Endothelial cell (in vitro differentiated cells): Measurements from ENCODE around the gene KMT2A. TPM values are rescaled to one million over a fixed set of nuclear protein-coding genes. Genes with fewer than 3 reads are reported as not detected.

Experiments
- DNase-seq: peaks from one replicate; pipeline ENCODE4 v3.0.0; 2021; ENCODE audit warnings: low spot score
- H3K27ac Mint-ChIP-seq: one replicate; pipeline ENCODE4 v1.8.0; 2021; ENCODE audit warnings: mixed read lengths, inconsistent platforms; ENCODE audit not compliant: unreplicated experiment
- H3K27me3 Mint-ChIP-seq: one replicate; pipeline ENCODE4 v1.8.0; 2021; ENCODE audit warnings: mild to moderate bottlenecking, moderate library complexity, mixed read lengths, inconsistent platforms; ENCODE audit not compliant: unreplicated experiment
- H3K36me3 Mint-ChIP-seq: one replicate; pipeline ENCODE4 v1.8.0; 2021; ENCODE audit warnings: mild to moderate bottlenecking, low read depth, mixed read lengths, inconsistent platforms; ENCODE audit not compliant: unreplicated experiment
- H3K4me1 Mint-ChIP-seq: one replicate; pipeline ENCODE4 v1.8.0; 2021; ENCODE audit warnings: mild to moderate bottlenecking, mixed read lengths, inconsistent platforms; ENCODE audit not compliant: unreplicated experiment
- H3K4me3 Mint-ChIP-seq: one replicate; pipeline ENCODE4 v1.8.0; 2021; ENCODE audit warnings: mild to moderate bottlenecking, mixed read lengths, inconsistent platforms; ENCODE audit not compliant: unreplicated experiment
- H3K9me3 Mint-ChIP-seq: one replicate; pipeline ENCODE4 v1.8.0; 2021; ENCODE audit warnings: mixed read lengths, inconsistent platforms; ENCODE audit not compliant: unreplicated experiment
- CTCF ChIP-seq: fragments of 200-600 bp; sonication (generic); IDR thresholded peaks from one replicate; pipeline ENCODE4 v1.5.0; 2021; ENCODE audit warnings: antibody characterized with exemption; ENCODE audit not compliant: unreplicated experiment
- total RNA-seq: library from RNA; stranded (reverse); fragmentation: NEBNext Ultra II Directional; extraction: Animal tissue kit (Norgen Biotek cat#: 25700); gene quantifications from one replicate; pipeline ENCODE4 v1.2.1, GENCODE V29; 2021; ENCODE audit not compliant: unreplicated experiment

The KMT2A gene
- total RNA-seq, 1 donor from 2014 or later: 104 TPM

GRCh38 chr11:118434553-118435289 lies 1.6 kb upstream of the KMT2A start:
- TF ChIP-seq CTCF: no peak
- Mint-ChIP-seq H3K4me1 (peaks cover 21% of the 10 kb centered on the region), H3K4me3 (peak overlapping the region; percentile 90), H3K27ac (no peak overlapping the region), H3K27me3 (peaks cover 6% of the 10 kb centered on the region), H3K36me3 (no peaks in the 10 kb centered on the region), H3K9me3 (no peaks in the 10 kb centered on the region)
- DNase-seq: peak; percentile 50

GRCh38 chr11:118435290-118435892 lies 901 bp upstream of the KMT2A start:
- no peaks in the 10 kb centered on the region for H3K36me3 Mint-ChIP-seq
- peak overlapping the region; percentile 90 for H3K4me3 Mint-ChIP-seq
- H3K27ac Mint-ChIP-seq: peak overlapping the region; percentile 24
- no peaks in the 10 kb centered on the region for H3K9me3 Mint-ChIP-seq
- peak; percentile 60 for DNase-seq
- peaks cover 28% of the 10 kb centered on the region for H3K4me1 Mint-ChIP-seq
- peaks cover 6% of the 10 kb centered on the region for H3K27me3 Mint-ChIP-seq
- TF ChIP-seq CTCF: no peak

- peaks cover 6% of the 10 kb centered on the region for H3K27me3 Mint-ChIP-seq
- no peaks in the 10 kb centered on the region for H3K36me3 Mint-ChIP-seq
- H3K4me1 Mint-ChIP-seq: peaks cover 37% of the 10 kb centered on the region
- peak overlapping the region; percentile 97 for H3K27ac Mint-ChIP-seq
- peak overlapping the region; percentile 98 for H3K4me3 Mint-ChIP-seq
- no peak for DNase-seq
- TF ChIP-seq CTCF: no peak
- no peaks in the 10 kb centered on the region for H3K9me3 Mint-ChIP-seq
Measured at GRCh38 chr11:118436639-118437207, 431 bp downstream of the KMT2A start.

GRCh38 chr11:118437208-118438125 lies 1.2 kb downstream of the KMT2A start:
- Mint-ChIP-seq H3K27ac (peak overlapping the region; percentile 97), H3K4me1 (peaks cover 44% of the 10 kb centered on the region), H3K36me3 (no peaks in the 10 kb centered on the region), H3K9me3 (no peaks in the 10 kb centered on the region), H3K27me3 (peaks cover 6% of the 10 kb centered on the region), H3K4me3 (peak overlapping the region; percentile 98)
- peak; percentile 47 for DNase-seq
- TF ChIP-seq CTCF: no peak
